HepG2 (cell line): ENCODE data around the gene PEX13. TPM values are rescaled to one million over a fixed set of nuclear protein-coding genes. Genes with fewer than 3 reads are reported as not detected.

ENCODE experiments used
- AGO2 ChIP-seq: fragments of 200-400 bp; formaldehyde crosslinking; optimal IDR thresholded peaks from 2 replicates; pipeline ENCODE3; 2017; ENCODE audit warnings: mild to moderate bottlenecking, low read depth, low read length, moderate library complexity
- ARID2 ChIP-seq: sonication (generic); formaldehyde crosslinking; IDR thresholded peaks from 2 replicates; pipeline ENCODE4 v1.8.1; 2022; ENCODE audit warnings: mild to moderate bottlenecking, missing genetic modification reagents, borderline replicate concordance
- BATF2 ChIP-seq: sonication (generic); formaldehyde crosslinking; IDR thresholded peaks from 2 replicates; pipeline ENCODE4 v1.8.0; 2022; ENCODE audit warnings: mild to moderate bottlenecking, missing genetic modification reagents, moderate library complexity
- DPF2 ChIP-seq: sonication (generic); formaldehyde crosslinking; IDR thresholded peaks from 2 replicates; pipeline ENCODE4 v1.4.0; 2020; ENCODE audit warnings: mild to moderate bottlenecking, low read depth, missing genetic modification reagents, borderline replicate concordance
- ELF4 ChIP-seq: sonication (generic); formaldehyde crosslinking; IDR thresholded peaks from 2 replicates; pipeline ENCODE4 v1.5.0; 2020; ENCODE audit warnings: missing genetic modification reagents, mild to moderate bottlenecking, moderate library complexity, borderline replicate concordance
- FOXA1 ChIP-seq, 2 experiments: fragments of 450-650 bp in 1 of 2; sonication (generic) in 1 of 2; formaldehyde crosslinking in 1 of 2; IDR thresholded peaks; 2 replicates each; pipeline versions ENCODE4 v1.4.0 to v1.6.1; 2016 to 2020; ENCODE audit warnings: missing genetic modification reagents in 1 of 2
- HMG20B ChIP-seq: conservative IDR thresholded peaks from 2 replicates; pipeline ENCODE4 v1.6.1; 2016; ENCODE audit warnings: missing genetic modification reagents, missing compliant biosample characterization
- KLF12 ChIP-seq: sonication (generic); formaldehyde crosslinking; IDR thresholded peaks from 2 replicates; pipeline ENCODE4 v1.4.0; 2020; ENCODE audit warnings: missing genetic modification reagents, borderline replicate concordance
- LCORL ChIP-seq, 2 experiments: fragments of 450-650 bp in 1 of 2; sonication (generic) in 1 of 2; formaldehyde crosslinking in 1 of 2; IDR thresholded peaks; 2 replicates each; pipeline versions ENCODE4 v1.5.0 to v1.6.1; 2017 to 2020; ENCODE audit warnings: antibody characterized with exemption in 1 of 2, missing genetic modification reagents in 1 of 2
- MED1 ChIP-seq: sonication (generic); formaldehyde crosslinking; IDR thresholded peaks from 2 replicates; pipeline ENCODE4 v1.4.0; 2020; ENCODE audit warnings: missing genetic modification reagents
- POLR2AphosphoS2 ChIP-seq: IDR thresholded peaks from 2 replicates; pipeline ENCODE4 v1.6.1; 2011; ENCODE audit warnings: low read depth, low read length, improper control_type of control experiment
- THAP8 ChIP-seq: sonication (generic); formaldehyde crosslinking; IDR thresholded peaks from 2 replicates; pipeline ENCODE4 v1.5.1; 2020; ENCODE audit warnings: missing genetic modification reagents, mild to moderate bottlenecking, borderline replicate concordance
- ZNF143 ChIP-seq: sonication (generic); formaldehyde crosslinking; IDR thresholded peaks from 2 replicates; pipeline ENCODE4 v1.4.0; 2020; ENCODE audit warnings: missing genetic modification reagents
- ZNF251 ChIP-seq: sonication (generic); formaldehyde crosslinking; IDR thresholded peaks from 2 replicates; pipeline ENCODE4 v1.9.0; 2021; ENCODE audit warnings: mild to moderate bottlenecking, missing genetic modification reagents
- ZNF264 ChIP-seq: sonication (generic); formaldehyde crosslinking; IDR thresholded peaks from 2 replicates; pipeline ENCODE4 v1.4.0; 2020; ENCODE audit warnings: missing genetic modification reagents
- ZNF292 ChIP-seq: sonication (generic); formaldehyde crosslinking; IDR thresholded peaks from 2 replicates; pipeline ENCODE4 v1.8.1; 2022; ENCODE audit warnings: mild to moderate bottlenecking, low read depth, missing genetic modification reagents, borderline replicate concordance
- ZNF589 ChIP-seq: sonication (generic); formaldehyde crosslinking; conservative IDR thresholded peaks from 2 replicates; pipeline ENCODE4 v1.8.0; 2022; ENCODE audit warnings: mild to moderate bottlenecking, moderate library complexity, missing genetic modification reagents
- ZNF674 ChIP-seq: sonication (generic); formaldehyde crosslinking; IDR thresholded peaks from 2 replicates; pipeline ENCODE4 v1.5.0; 2020; ENCODE audit warnings: low read depth, mild to moderate bottlenecking, missing genetic modification reagents
- polyA plus RNA-seq, 8 experiments: library from polyadenylated mRNA; depleted of rRNA in 3 of 8; stranded (reverse) in 7 of 8; unstranded in 1 of 8; fragments of >200 nt; fragmentation: Illumina TruSeq in 4 of 8; extraction: Trizol in 4 of 8; gene quantifications; 2 replicates each; pipeline versions ENCODE4 v1.2.1 to v1.2.3, GENCODE V29; 2011 to 2016; ENCODE audit warnings: low read depth in 4 of 8, missing spikeins in 1 of 8, mixed read lengths in 1 of 8; ENCODE audit not compliant: insufficient read depth in 1 of 8
- total RNA-seq, 5 experiments: library from RNA; depleted of rRNA; stranded (reverse); fragments of >200 nt; fragmentation: Illumina TruSeq; extraction: Trizol; gene quantifications; 2 replicates each; pipeline ENCODE4 v1.2.3, GENCODE V29; 2016; ENCODE audit warnings: low read depth in 1 of 5
- TF ChIP-seq, protein P1 (sequence below): sonication (generic); formaldehyde crosslinking; IDR thresholded peaks from 2 replicates; pipeline ENCODE4 v1.5.0; 2020; ENCODE audit warnings: mild to moderate bottlenecking, missing genetic modification reagents, borderline replicate concordance
- TF ChIP-seq, protein P2 (sequence below): sonication (generic); formaldehyde crosslinking; IDR thresholded peaks from 2 replicates; pipeline ENCODE4 v1.4.0; 2020; ENCODE audit warnings: missing genetic modification reagents; ENCODE audit errors: not compliant biosample characterization
- TF ChIP-seq, protein P3 (sequence below): sonication (generic); formaldehyde crosslinking; IDR thresholded peaks from 2 replicates; pipeline ENCODE4 v1.9.0; 2021; ENCODE audit warnings: missing genetic modification reagents, borderline replicate concordance

Gene PEX13
- total and polyA plus RNA-seq, 2 of the 13 experiments (the other 11 are each of a cell fraction or from before 2014, with no cell fraction given), result 47.9 to 75.9 TPM

DNA sequence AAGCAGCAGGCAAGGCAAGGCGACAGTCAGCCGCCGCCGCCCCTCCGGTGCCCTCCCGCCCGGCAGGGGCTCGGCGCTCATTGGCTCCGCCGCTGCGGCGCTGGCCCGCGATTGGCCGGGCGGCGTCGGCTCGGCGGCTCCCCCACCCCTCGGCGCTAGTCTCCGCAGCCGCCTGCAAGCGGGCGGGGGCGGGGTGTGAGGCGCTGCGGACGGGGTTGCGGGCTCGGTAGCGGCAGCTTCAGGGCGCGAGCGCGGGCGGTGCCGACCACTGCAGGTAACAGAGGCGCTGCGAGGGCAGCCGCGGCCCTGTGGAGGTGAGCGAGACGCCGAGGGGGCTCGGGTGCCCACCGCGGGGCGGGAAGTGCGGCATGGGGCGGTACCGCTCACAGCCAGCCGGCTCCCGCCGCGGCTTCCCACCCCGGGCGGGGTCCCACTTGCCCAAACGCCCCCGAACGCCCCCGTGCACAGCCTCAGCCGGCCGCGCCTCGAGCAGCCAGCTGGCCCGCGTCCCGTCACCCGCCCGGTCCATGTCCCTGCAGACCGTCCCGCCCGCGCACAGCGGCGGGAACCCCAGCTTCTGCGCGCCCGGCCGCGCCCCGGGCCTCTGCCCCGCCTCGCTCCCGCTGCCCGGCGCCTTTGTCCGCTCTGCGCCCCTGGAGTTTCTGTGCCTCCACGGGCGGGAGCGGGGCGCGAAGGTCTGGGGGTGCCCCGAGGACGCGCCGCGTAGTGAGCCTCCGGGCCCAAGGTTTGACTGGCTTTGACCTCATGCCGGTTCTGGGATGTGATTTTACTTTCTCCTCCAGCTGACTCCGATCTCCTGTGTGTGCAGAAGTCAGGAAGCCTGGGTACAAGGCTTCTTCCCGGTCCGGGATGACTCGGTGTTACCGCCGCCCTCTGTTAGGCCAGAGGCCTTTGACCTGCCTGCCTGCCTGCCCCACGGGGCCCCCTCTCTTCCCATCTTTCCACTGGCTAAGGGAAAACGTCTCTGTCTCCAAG is 48.5 kb downstream of the PEX13 start, which contains the start of gene SANBR (continued):
- TF ChIP-seq ZNF251 (no peak), LCORL (IDR thresholded peaks at IDR 0.05) (no peak), LCORL (CRISPR knock-in tag; IDR thresholded peaks at IDR 0.05) (peak; percentile 45; the same call in 1 of the 2 replicates), ZNF674 (peak; percentile 94), MED1 (CRISPR knock-in tag) (peak; percentile 38; the same call in 1 of the 2 replicates), AGO2 (peak; percentile 89), ZNF292 (CRISPR knock-in tag) (peak; percentile 59; the same call in 1 of the 2 replicates), DPF2 (CRISPR knock-in tag) (no peak), ZNF143 (CRISPR knock-in tag) (no peak), ZNF589 (peak; percentile 93), HMG20B (CRISPR knock-in tag) (no peak), BATF2 (peak; percentile 93), THAP8 (no peak), KLF12 (CRISPR knock-in tag) (no peak; the same call in none of the 2 replicates), ARID2 (CRISPR knock-in tag) (no peak), POLR2AphosphoS2 (no peak), ZNF264 (no peak), FOXA1 (IDR thresholded peaks at IDR 0.05) (no peak), FOXA1 (CRISPR knock-in tag; IDR thresholded peaks at IDR 0.05) (no peak), ELF4 (CRISPR knock-in tag) (no peak)
- TF ChIP-seq, protein P1, sequence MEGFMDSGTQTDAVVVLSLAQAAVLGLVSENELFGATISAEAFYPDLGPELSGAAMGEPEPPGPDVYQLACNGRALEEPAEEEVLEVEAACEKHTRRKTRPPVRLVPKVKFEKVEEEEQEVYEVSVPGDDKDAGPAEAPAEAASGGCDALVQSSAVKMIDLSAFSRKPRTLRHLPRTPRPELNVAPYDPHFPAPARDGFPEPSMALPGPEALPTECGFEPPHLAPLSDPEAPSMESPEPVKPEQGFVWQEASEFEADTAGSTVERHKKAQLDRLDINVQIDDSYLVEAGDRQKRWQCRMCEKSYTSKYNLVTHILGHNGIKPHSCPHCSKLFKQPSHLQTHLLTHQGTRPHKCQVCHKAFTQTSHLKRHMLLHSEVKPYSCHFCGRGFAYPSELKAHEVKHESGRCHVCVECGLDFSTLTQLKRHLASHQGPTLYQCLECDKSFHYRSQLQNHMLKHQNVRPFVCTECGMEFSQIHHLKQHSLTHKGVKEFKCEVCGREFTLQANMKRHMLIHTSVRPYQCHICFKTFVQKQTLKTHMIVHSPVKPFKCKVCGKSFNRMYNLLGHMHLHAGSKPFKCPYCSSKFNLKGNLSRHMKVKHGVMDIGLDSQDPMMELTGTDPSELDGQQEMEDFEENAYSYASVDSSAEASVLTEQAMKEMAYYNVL (CRISPR knock-in tag), result no peak
- TF ChIP-seq, protein P2, sequence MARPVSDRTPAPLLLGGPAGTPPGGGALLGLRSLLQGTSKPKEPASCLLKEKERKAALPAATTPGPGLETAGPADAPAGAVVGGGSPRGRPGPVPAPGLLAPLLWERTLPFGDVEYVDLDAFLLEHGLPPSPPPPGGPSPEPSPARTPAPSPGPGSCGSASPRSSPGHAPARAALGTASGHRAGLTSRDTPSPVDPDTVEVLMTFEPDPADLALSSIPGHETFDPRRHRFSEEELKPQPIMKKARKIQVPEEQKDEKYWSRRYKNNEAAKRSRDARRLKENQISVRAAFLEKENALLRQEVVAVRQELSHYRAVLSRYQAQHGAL (CRISPR knock-in tag), result no peak
- TF ChIP-seq, protein P3, sequence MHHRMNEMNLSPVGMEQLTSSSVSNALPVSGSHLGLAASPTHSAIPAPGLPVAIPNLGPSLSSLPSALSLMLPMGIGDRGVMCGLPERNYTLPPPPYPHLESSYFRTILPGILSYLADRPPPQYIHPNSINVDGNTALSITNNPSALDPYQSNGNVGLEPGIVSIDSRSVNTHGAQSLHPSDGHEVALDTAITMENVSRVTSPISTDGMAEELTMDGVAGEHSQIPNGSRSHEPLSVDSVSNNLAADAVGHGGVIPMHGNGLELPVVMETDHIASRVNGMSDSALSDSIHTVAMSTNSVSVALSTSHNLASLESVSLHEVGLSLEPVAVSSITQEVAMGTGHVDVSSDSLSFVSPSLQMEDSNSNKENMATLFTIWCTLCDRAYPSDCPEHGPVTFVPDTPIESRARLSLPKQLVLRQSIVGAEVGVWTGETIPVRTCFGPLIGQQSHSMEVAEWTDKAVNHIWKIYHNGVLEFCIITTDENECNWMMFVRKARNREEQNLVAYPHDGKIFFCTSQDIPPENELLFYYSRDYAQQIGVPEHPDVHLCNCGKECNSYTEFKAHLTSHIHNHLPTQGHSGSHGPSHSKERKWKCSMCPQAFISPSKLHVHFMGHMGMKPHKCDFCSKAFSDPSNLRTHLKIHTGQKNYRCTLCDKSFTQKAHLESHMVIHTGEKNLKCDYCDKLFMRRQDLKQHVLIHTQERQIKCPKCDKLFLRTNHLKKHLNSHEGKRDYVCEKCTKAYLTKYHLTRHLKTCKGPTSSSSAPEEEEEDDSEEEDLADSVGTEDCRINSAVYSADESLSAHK (CRISPR knock-in tag), result no peak
